Measurements from ENCODE around the gene PARVG. TPM values are rescaled to one million over a fixed set of nuclear protein-coding genes. Genes with fewer than 3 reads are reported as not detected.
A peak's percentile ranks its signal among the peaks of the same experiment; 100 is the strongest.

PARVG gene
- total RNA-seq, 2 donors from 2014 or later, result 0.11 to 0.44 TPM

DNA sequence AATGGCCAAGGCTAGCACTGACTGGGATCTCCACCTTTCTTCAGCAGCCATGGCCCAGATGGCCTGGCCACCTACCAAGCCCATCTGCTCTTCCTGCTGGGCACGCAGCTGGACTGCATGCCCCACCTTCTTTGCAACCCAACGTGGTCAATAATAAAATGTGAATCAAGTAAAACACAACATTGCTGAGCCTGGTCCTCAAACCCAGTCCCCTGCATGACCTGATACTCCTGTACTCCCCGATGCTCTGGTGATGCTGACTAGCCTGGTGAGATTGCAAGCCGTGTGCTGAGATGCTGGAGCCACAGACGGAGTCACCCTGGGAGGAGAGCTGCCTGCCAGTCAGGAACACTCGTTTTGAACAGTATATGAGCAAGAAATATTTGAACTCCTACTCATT is 34.0 kb downstream of the PARVG start:
- no peak overlapping the region for H3K27ac ChIP-seq (ENCODE audit: low read depth, low read length)

DNA sequence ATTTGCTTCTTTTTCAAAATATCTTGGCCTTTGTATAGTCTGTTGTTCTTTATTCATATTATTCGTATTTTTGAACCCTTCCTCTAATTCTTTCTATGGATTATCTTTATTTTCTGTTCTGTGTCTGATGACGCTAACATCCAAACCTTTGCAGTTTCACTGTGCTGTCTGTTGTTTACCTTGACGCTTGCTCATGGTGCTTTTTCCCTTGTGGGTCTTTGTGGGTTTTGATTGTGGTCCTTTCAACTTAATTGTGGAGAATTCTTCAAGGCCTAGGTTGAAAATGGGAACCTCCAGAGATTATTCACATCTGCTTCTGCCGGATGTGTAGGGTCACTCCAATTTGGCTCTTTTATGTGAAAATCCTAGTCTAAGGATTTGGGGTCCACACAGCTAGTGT is 34.6 kb downstream of the PARVG start:
- H3K27me3 ChIP-seq (ENCODE audit: control insufficient read depth, insufficient read depth, low read length, poor library complexity, severe bottlenecking), result no peaks in the 10 kb centered on the region
- TF ChIP-seq CTCF (conservative IDR thresholded peaks at IDR 0.05), result no peak
- H3K9me3 ChIP-seq (ENCODE audit: control insufficient read depth, low read length), result peaks cover under 1% of the 10 kb centered on the region
- H3K27ac Mint-ChIP-seq, result no peak overlapping the region
- H3K4me3 Mint-ChIP-seq, result no peak overlapping the region
- no peaks in the 10 kb centered on the region for H3K36me3 ChIP-seq (ENCODE audit: control insufficient read depth, insufficient read depth, low read length)
- 80% methylated on average over 4 of the region's 4 CpGs; no CpG with 5 or more reads in 1 of the 2 experiments for WGBS, 2 experiments (ENCODE audit: insufficient coverage in 1 of 2, insufficient read length in 1 of 2)
- no peak overlapping the region for H3K9ac ChIP-seq (ENCODE audit: extremely low read depth, low read length, poor library complexity, severe bottlenecking)
- H3K36me3 Mint-ChIP-seq (ENCODE audit: low read depth), result no peaks in the 10 kb centered on the region
- H3K9me3 Mint-ChIP-seq, result no peaks in the 10 kb centered on the region
- no peaks in the 10 kb centered on the region for H3K4me1 Mint-ChIP-seq
- H3K4me3 ChIP-seq (ENCODE audit: low read length), result no peak overlapping the region
- peaks cover 4% of the 10 kb centered on the region for H3K27me3 Mint-ChIP-seq (ENCODE audit: insufficient read depth)
- DNase-seq, result peak; percentile 5
- H3K27ac ChIP-seq (ENCODE audit: low read depth, low read length), result no peak overlapping the region
- H3K4me1 ChIP-seq (ENCODE audit: control insufficient read depth, insufficient read depth, low read length), result no peaks in the 10 kb centered on the region

More for the DNA sequence above, 34.0 kb downstream of the PARVG start:
- Histone ChIP-seq H3K4me1 (ENCODE audit: control insufficient read depth, insufficient read depth, low read length) (no peaks in the 10 kb centered on the region), H3K9me3 (ENCODE audit: control insufficient read depth, low read length) (peaks cover 5% of the 10 kb centered on the region), H3K36me3 (ENCODE audit: control insufficient read depth, insufficient read depth, low read length) (no peaks in the 10 kb centered on the region), H3K4me3 (ENCODE audit: low read length) (no peak overlapping the region), H3K9ac (ENCODE audit: extremely low read depth, low read length, poor library complexity, severe bottlenecking) (no peak overlapping the region), H3K27me3 (ENCODE audit: control insufficient read depth, insufficient read depth, low read length, poor library complexity, severe bottlenecking) (no peaks in the 10 kb centered on the region)
- H3K36me3 Mint-ChIP-seq (ENCODE audit: low read depth), result no peaks in the 10 kb centered on the region
- WGBS, 2 experiments (ENCODE audit: insufficient coverage in 1 of 2, insufficient read length in 1 of 2), result 85 to 92% methylated on average over 4 to 6 of the region's 6 CpGs
- H3K9me3 Mint-ChIP-seq, result peaks cover 5% of the 10 kb centered on the region
- no peak overlapping the region for H3K4me3 Mint-ChIP-seq
- peak; percentile 5 for DNase-seq
- peaks cover 4% of the 10 kb centered on the region for H3K27me3 Mint-ChIP-seq (ENCODE audit: insufficient read depth)
- H3K4me1 Mint-ChIP-seq, result no peaks in the 10 kb centered on the region
- no peak for TF ChIP-seq CTCF (conservative IDR thresholded peaks at IDR 0.05)
- no peak overlapping the region for H3K27ac Mint-ChIP-seq

GRCh38 chr22:44217346-44217745 is 36.6 kb downstream of the PARVG start:
- Mint-ChIP-seq H3K36me3 (ENCODE audit: low read depth) (no peaks in the 10 kb centered on the region), H3K4me3 (no peak overlapping the region), H3K27me3 (ENCODE audit: insufficient read depth) (peaks cover 1% of the 10 kb centered on the region), H3K9me3 (peaks cover 2% of the 10 kb centered on the region), H3K4me1 (no peaks in the 10 kb centered on the region), H3K27ac (peak overlapping the region; percentile 48)
- Histone ChIP-seq H3K4me1 (ENCODE audit: control insufficient read depth, insufficient read depth, low read length) (no peaks in the 10 kb centered on the region), H3K9me3 (ENCODE audit: control insufficient read depth, low read length) (no peaks in the 10 kb centered on the region), H3K9ac (ENCODE audit: extremely low read depth, low read length, poor library complexity, severe bottlenecking) (no peak overlapping the region), H3K36me3 (ENCODE audit: control insufficient read depth, insufficient read depth, low read length) (no peaks in the 10 kb centered on the region), H3K27ac (ENCODE audit: low read depth, low read length) (no peak overlapping the region), H3K27me3 (ENCODE audit: control insufficient read depth, insufficient read depth, low read length, poor library complexity, severe bottlenecking) (no peaks in the 10 kb centered on the region), H3K4me3 (ENCODE audit: low read length) (no peak overlapping the region)
- peak; percentile 23 for DNase-seq
- 88 to 94% methylated on average over 2 to 7 of the region's 7 CpGs for WGBS, 2 experiments (ENCODE audit: insufficient coverage in 1 of 2, insufficient read length in 1 of 2)
- TF ChIP-seq CTCF (conservative IDR thresholded peaks at IDR 0.05), result no peak

Data from endodermal cell (in vitro differentiated cells).